Measurements from ENCODE around the gene SARS2.

GRCh38 chr19:38953677-38954076 lies 23.1 kb upstream of the SARS2 start:
- TF ChIP-seq YY1 (IDR thresholded peaks at IDR 0.05; ENCODE audit: insufficient read depth, insufficient read length) (no peak), ZNF274 (IDR thresholded peaks at IDR 0.05; ENCODE audit: low read depth, low read length) (no peak), SUZ12 (IDR thresholded peaks at IDR 0.05; ENCODE audit: extremely low read depth, insufficient read depth, insufficient read length) (no peak)
